Esophagus muscularis mucosa (tissue), 4 donors: ENCODE results near the gene PRH1.

ENCODE experiments used
- EP300 ChIP-seq: sonication (generic); formaldehyde crosslinking; IDR thresholded peaks from one replicate; pipeline ENCODE4 v1.6.1; 2017; ENCODE audit warnings: antibody characterized with exemption
- POLR2A ChIP-seq: fragments of 450-650 bp; IDR thresholded peaks from one replicate; pipeline ENCODE4 v1.6.1; 2017; ENCODE audit warnings: antibody characterized with exemption, moderate library complexity, mild to moderate bottlenecking, low read depth
- POLR2AphosphoS5 ChIP-seq, 2 donors: sonication (generic); formaldehyde crosslinking; IDR thresholded peaks; one replicate each; pipeline ENCODE4 v1.6.1; 2017; ENCODE audit warnings: antibody characterized with exemption in 2 of 2
- TF ChIP-seq, protein P1 (sequence below), 3 experiments: fragments of 200-600 bp in 2 of 3; fragments of 450-650 bp in 1 of 3; sonication (generic) in 2 of 3; IDR thresholded peaks; one replicate each; pipeline ENCODE4 v1.5.1; 2017 to 2019; ENCODE audit warnings: antibody characterized with exemption in 3 of 3, mild to moderate bottlenecking in 2 of 3, moderate library complexity in 1 of 3

- TF ChIP-seq, protein P1, sequence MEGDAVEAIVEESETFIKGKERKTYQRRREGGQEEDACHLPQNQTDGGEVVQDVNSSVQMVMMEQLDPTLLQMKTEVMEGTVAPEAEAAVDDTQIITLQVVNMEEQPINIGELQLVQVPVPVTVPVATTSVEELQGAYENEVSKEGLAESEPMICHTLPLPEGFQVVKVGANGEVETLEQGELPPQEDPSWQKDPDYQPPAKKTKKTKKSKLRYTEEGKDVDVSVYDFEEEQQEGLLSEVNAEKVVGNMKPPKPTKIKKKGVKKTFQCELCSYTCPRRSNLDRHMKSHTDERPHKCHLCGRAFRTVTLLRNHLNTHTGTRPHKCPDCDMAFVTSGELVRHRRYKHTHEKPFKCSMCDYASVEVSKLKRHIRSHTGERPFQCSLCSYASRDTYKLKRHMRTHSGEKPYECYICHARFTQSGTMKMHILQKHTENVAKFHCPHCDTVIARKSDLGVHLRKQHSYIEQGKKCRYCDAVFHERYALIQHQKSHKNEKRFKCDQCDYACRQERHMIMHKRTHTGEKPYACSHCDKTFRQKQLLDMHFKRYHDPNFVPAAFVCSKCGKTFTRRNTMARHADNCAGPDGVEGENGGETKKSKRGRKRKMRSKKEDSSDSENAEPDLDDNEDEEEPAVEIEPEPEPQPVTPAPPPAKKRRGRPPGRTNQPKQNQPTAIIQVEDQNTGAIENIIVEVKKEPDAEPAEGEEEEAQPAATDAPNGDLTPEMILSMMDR (IDR thresholded peaks at IDR 0.05) = no peak
- TF ChIP-seq POLR2A (no peak), POLR2AphosphoS5 (IDR thresholded peaks at IDR 0.05) (no peak), EP300 (no peak)
These were observed 22.7 kb downstream of the PRH1 start for GRCh38 chr12:10861366-10861765.
